ENCODE measurements around the gene DDR1. TPM values are rescaled to one million over a fixed set of nuclear protein-coding genes. Genes with fewer than 3 reads are reported as not detected.

Gene DDR1
- total RNA-seq, 1 experiment from 2014 or later, result 115 TPM

DNA sequence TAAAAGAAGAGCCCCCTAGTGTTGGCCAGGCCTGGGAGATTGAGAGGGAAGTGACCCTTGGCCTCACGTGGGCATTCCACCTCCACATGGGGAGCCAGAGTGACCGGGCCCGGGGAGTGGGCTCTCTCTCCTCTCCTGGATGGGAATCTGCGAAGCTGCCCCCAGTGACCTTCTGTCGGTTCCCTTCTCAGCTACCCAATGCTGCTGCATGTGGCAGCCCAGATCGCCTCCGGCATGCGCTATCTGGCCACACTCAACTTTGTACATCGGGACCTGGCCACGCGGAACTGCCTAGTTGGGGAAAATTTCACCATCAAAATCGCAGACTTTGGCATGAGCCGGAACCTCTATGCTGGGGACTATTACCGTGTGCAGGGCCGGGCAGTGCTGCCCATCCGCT, 13.6 kb downstream of the DDR1 start:
- H3K36me3 Mint-ChIP-seq (ENCODE audit: insufficient read depth, unreplicated experiment), result peaks cover 35% of the 10 kb centered on the region
- H3K9me3 Mint-ChIP-seq (ENCODE audit: unreplicated experiment), result no peaks in the 10 kb centered on the region
- POLR2A ChIA-PET, result no interaction called here
- Histone ChIP-seq H3K27me3 (replicated peaks; ENCODE audit: control insufficient read depth, insufficient read depth, low read length) (no peaks in the 10 kb centered on the region), H3K4me3 (ENCODE audit: low read depth, low read length) (no peak overlapping the region), H3K36me3 (ENCODE audit: control insufficient read depth, insufficient read depth, low read length) (peaks cover 4% of the 10 kb centered on the region), H3K4me1 (no peaks in the 10 kb centered on the region), H3K9me3 (no peaks in the 10 kb centered on the region)
- intact Hi-C loops (cut with micrococcal nuclease; ENCODE audit: unreplicated experiment), result no loop called here
- H3K27ac Mint-ChIP-seq (ENCODE audit: unreplicated experiment), result no peak overlapping the region
- TF ChIP-seq, protein P1, sequence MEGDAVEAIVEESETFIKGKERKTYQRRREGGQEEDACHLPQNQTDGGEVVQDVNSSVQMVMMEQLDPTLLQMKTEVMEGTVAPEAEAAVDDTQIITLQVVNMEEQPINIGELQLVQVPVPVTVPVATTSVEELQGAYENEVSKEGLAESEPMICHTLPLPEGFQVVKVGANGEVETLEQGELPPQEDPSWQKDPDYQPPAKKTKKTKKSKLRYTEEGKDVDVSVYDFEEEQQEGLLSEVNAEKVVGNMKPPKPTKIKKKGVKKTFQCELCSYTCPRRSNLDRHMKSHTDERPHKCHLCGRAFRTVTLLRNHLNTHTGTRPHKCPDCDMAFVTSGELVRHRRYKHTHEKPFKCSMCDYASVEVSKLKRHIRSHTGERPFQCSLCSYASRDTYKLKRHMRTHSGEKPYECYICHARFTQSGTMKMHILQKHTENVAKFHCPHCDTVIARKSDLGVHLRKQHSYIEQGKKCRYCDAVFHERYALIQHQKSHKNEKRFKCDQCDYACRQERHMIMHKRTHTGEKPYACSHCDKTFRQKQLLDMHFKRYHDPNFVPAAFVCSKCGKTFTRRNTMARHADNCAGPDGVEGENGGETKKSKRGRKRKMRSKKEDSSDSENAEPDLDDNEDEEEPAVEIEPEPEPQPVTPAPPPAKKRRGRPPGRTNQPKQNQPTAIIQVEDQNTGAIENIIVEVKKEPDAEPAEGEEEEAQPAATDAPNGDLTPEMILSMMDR (IDR thresholded peaks at IDR 0.05; ENCODE audit: insufficient read depth in 1 of 2, low read depth in 1 of 2, low read length in 1 of 2, severe bottlenecking in 1 of 2, unreplicated experiment in 1 of 2), result no peak
- CTCF ChIA-PET, result no interaction called here
- H3K27me3 Mint-ChIP-seq (ENCODE audit: insufficient read depth, unreplicated experiment), result no peaks in the 10 kb centered on the region
- no peak overlapping the region for H3K4me3 Mint-ChIP-seq (ENCODE audit: unreplicated experiment)
- no TSS peak for BruUV-seq (replicated peaks)
- DNase-seq, result no peak
- H3K4me1 Mint-ChIP-seq (ENCODE audit: low read depth, unreplicated experiment), result peaks cover 8% of the 10 kb centered on the region

DNA sequence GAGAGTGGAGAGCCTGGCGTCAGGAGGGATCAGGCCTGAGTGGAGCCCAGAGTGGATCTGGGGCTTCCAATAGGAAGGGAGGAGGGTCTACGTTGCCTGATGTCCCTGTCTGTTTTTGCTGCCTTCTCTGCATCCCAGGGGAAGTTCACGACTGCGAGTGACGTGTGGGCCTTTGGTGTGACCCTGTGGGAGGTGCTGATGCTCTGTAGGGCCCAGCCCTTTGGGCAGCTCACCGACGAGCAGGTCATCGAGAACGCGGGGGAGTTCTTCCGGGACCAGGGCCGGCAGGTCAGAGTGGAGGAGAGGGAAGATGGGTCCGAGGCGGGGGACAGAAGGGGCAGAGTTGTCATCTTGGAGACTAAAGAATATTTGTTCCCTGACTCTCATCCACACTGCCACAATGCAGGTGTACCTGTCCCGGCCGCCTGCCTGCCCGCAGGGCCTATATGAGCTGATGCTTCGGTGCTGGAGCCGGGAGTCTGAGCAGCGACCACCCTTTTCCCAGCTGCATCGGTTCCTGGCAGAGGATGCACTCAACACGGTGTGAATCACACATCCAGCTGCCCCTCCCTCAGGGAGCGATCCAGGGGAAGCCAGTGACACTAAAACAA, 14.5 kb downstream of the DDR1 start:
- DNase-seq, result no peak
- Histone ChIP-seq H3K27me3 (replicated peaks; ENCODE audit: control insufficient read depth, insufficient read depth, low read length) (no peaks in the 10 kb centered on the region), H3K9me3 (no peaks in the 10 kb centered on the region), H3K4me3 (ENCODE audit: low read depth, low read length) (no peak overlapping the region), H3K4me1 (no peaks in the 10 kb centered on the region), H3K36me3 (ENCODE audit: control insufficient read depth, insufficient read depth, low read length) (peaks cover 2% of the 10 kb centered on the region; the same call in 1 of the 2 replicates)
- ChIA-PET POLR2A (no interaction called here), CTCF (no interaction called here)
- TF ChIP-seq, protein P1 (IDR thresholded peaks at IDR 0.05; ENCODE audit: insufficient read depth in 1 of 2, low read depth in 1 of 2, low read length in 1 of 2, severe bottlenecking in 1 of 2, unreplicated experiment in 1 of 2), result no peak
- no peaks in the 10 kb centered on the region for H3K9me3 Mint-ChIP-seq (ENCODE audit: unreplicated experiment)
- peaks cover 33% of the 10 kb centered on the region for H3K36me3 Mint-ChIP-seq (ENCODE audit: insufficient read depth, unreplicated experiment)
- intact Hi-C loops (cut with micrococcal nuclease; ENCODE audit: unreplicated experiment), result no loop called here
- H3K27ac Mint-ChIP-seq (ENCODE audit: unreplicated experiment), result no peak overlapping the region
- no TSS peak for BruUV-seq (replicated peaks)
- no peaks in the 10 kb centered on the region for H3K27me3 Mint-ChIP-seq (ENCODE audit: insufficient read depth, unreplicated experiment)
- no peak overlapping the region for H3K4me3 Mint-ChIP-seq (ENCODE audit: unreplicated experiment)
- H3K4me1 Mint-ChIP-seq (ENCODE audit: low read depth, unreplicated experiment), result peaks cover 9% of the 10 kb centered on the region

DNA sequence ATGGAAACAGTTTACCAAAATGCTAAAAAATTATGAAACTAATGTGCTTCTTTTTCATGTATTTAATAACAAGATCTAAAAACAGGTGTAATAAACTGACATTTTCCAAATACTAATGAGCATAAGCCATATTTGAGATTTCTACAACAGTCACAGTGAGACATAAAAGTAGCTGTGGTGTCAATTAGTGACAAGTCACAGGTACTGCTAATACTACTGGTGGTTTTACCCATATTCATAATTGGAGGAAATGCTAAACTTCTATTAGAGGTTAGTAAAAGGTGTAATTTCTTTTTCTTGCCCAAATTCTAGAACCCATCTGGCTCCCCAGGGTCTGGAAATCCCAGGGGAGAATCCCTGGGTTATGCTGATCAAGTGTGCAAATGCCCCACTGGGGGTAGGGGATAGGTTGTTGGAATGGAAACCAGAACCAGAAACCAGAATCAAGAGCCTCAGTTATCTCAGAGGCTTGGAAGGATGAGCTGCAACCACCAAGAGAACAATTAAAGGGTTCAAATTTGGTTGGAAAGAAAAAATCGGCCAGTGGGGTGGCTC, 16.6 kb downstream of the DDR1 start:
- intact Hi-C loops (cut with micrococcal nuclease; ENCODE audit: unreplicated experiment), result no loop called here
- H3K27me3 Mint-ChIP-seq (ENCODE audit: insufficient read depth, unreplicated experiment), result no peaks in the 10 kb centered on the region
- DNase-seq, result no peak
- H3K27me3 ChIP-seq (replicated peaks; ENCODE audit: control insufficient read depth, insufficient read depth, low read length), result no peaks in the 10 kb centered on the region
- BruUV-seq (replicated peaks), result no TSS peak
- ChIA-PET POLR2A (no interaction called here), CTCF (interaction anchor here (0.6 kb wide), 1 partner anchor 186 kb away, joined by 3 read pairs; no protein-coding TSS in a partner anchor)
- H3K4me1 Mint-ChIP-seq (ENCODE audit: low read depth, unreplicated experiment), result peaks cover 9% of the 10 kb centered on the region
- no peak overlapping the region for H3K4me3 ChIP-seq (ENCODE audit: low read depth, low read length)
- TF ChIP-seq, protein P1 (IDR thresholded peaks at IDR 0.05; ENCODE audit: insufficient read depth in 1 of 2, low read depth in 1 of 2, low read length in 1 of 2, severe bottlenecking in 1 of 2, unreplicated experiment in 1 of 2), result no peak
- no peaks in the 10 kb centered on the region for H3K4me1 ChIP-seq
- H3K27ac Mint-ChIP-seq (ENCODE audit: unreplicated experiment), result no peak overlapping the region
- peaks cover 2% of the 10 kb centered on the region; the same call in 1 of the 2 replicates for H3K36me3 ChIP-seq (ENCODE audit: control insufficient read depth, insufficient read depth, low read length)
- peaks cover 18% of the 10 kb centered on the region for H3K36me3 Mint-ChIP-seq (ENCODE audit: insufficient read depth, unreplicated experiment)
- H3K9me3 ChIP-seq, result no peaks in the 10 kb centered on the region
- H3K9me3 Mint-ChIP-seq (ENCODE audit: unreplicated experiment), result no peaks in the 10 kb centered on the region
- no peak overlapping the region for H3K4me3 Mint-ChIP-seq (ENCODE audit: unreplicated experiment)

All from Caco-2 (cell line).